Posterior cingulate gyrus (tissue), 11 donors: Measurements from ENCODE around the gene ERC1.
"Not testable (repeated sequence)": the region's sequence is repeated elsewhere in the genome, so short reads cannot be mapped to it uniquely, and the experiment has no call there.

Source experiments
- DNase-seq, 10 donors: peaks; one replicate each; pipeline versions ENCODE4 v3.0.0 to v3.0.0-alpha.2; 2020 to 2021; ENCODE audit warnings: mixed read lengths in 3 of 10
- intact Hi-C: fragments of 100-400 bp; cut with DNase I; formaldehyde crosslinking; loops from one replicate; pipeline ENCODE4 v1.15.1; 2023

The ERC1 gene

DNA sequence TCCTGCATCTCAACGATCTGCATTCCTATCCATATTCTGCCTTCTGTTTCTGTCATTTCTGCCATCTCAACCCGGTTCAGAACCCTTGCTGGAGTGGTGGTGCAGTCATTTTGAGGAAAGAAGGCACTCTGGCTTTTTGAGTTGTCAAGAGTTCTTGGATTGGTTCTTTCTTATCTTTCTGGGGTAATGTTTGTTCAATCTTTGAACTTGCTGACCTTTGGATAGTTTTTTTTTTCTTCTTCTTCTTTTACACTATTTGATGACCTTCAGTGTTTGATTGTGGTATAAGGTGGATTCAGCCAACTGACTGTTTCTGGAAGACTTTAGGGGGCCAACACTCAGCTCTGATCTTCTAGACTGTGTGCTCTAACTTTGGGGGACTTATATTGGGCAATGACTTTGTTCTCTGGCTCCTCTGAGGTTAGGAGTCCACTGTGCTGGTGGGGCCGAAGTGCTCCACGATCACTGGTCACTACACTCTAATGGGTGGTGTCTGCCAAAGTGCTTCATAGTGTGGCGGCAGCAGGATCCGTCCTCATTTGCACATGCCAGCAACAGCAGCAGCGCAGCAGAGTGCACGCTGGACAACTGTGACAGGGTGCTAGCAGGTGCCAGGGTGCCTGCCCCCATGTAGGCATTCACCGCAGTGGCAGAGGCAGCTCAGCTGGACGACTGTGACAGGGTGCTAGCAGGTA, 347.6 kb downstream of the ERC1 start:
- intact Hi-C loops, result no loop called here
- peak in 2 of 10 donors; percentile 46 to 60 for DNase-seq

DNA sequence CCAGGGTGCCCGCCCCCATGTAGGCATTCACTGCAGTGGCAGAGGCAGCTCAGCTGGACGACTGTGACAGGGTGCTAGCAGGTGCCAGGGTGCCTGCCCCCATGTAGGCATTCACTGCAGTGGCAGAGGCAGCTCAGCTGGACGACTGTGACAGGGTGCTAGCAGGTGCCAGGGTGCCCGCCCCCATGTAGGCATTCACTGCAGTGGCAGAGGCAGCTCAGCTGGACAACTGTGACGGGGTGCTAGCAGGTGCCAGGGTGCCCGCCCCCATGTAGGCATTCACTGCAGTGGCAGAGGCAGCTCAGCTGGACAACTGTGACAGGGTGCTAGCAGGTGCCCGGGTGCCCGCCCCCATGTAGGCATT, 348.1 kb downstream of the ERC1 start:
- intact Hi-C loops, DNase-seq: not testable (repeated sequence)

DNA sequence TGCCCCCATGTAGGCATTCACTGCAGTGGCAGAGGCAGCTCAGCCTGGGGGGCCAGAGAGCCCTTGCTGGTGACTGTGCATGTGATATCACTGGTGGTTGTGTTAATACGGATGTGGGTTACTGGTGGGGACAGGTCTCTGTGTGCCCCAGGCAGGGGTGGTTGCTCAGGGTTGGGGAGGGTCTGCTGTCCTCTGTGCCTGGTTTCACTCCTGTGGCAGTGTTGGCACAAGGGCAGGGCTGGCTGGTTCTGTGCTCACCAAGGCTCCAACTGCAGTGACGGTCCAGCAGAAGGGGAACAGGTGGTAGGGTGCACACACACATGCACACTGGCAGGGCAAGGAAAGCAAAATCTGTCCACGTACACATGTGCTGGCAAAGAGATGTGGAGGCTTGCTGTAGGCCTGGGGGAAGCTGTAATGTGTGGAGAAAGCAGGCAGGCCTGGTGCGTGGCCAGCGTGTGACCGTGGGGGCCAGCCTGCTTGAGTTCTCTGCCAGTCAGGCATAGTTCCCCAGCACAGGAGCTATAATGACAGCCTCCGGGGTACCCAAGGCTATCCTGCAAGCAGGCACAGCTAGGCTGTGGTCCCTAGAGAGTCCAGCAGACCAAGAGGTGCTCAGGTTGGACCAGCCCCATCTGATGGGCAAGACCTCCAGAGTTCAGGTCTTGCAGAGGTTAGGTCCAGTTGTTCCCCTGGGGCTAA, 348.7 kb downstream of the ERC1 start:
- intact Hi-C loops, result no loop called here

DNA sequence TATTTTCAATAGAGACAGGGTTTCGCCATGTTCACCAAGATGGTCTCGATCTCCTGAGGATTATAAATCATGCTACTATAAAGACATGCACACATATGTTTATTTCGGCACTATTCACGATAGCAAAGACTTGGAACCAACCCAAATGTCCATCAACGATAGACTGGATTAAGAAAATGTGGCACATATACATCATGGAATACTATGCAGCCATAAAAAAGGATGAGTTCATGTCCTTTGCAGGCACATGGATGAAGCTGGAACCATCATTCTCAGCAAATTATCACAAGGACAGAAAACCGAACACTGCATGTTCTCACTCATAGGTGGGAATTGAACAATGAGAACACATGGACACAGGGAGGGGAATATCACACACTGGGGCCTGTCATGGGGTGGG, 350.2 kb downstream of the ERC1 start:
- intact Hi-C loops, DNase-seq: not testable (repeated sequence)

More for the DNA sequence above, 348.7 kb downstream of the ERC1 start:
- DNase-seq, result peak in 2 of 10 donors; percentile 59 to 65

GRCh38 chr12:1343422-1343821, 352.4 kb downstream of the ERC1 start:
- intact Hi-C loops, result no loop called here
- no peak for DNase-seq

GRCh38 chr12:1344245-1344644, 353.2 kb downstream of the ERC1 start:
- DNase-seq, result no peak
- intact Hi-C loops, result no loop called here

GRCh38 chr12:1346126-1346525, 355.1 kb downstream of the ERC1 start:
- DNase-seq, result no peak
- intact Hi-C loops, result no loop called here

DNA sequence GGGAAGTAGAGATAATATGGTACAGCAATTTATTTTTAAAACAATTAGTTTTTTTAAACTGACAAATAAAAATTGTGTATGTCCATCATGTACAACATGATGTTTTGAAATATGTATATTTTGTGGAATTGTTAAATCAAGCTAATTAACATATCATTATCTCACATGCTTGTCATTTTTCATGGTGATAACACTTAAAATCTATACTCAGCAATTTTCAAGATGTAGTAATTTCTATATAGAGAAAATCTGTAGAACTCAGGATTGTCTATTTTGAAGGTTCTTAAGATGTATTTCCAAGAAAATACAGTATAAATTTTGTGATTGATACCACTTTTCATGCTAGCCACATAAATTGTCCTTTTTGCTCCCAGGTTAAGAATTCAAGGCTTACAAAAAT, 356.3 kb downstream of the ERC1 start:
- intact Hi-C loops, result no loop called here
- DNase-seq, result no peak

GRCh38 chr12:1348606-1349005, 357.6 kb downstream of the ERC1 start:
- intact Hi-C loops, result no loop called here
- DNase-seq, result no peak

DNA sequence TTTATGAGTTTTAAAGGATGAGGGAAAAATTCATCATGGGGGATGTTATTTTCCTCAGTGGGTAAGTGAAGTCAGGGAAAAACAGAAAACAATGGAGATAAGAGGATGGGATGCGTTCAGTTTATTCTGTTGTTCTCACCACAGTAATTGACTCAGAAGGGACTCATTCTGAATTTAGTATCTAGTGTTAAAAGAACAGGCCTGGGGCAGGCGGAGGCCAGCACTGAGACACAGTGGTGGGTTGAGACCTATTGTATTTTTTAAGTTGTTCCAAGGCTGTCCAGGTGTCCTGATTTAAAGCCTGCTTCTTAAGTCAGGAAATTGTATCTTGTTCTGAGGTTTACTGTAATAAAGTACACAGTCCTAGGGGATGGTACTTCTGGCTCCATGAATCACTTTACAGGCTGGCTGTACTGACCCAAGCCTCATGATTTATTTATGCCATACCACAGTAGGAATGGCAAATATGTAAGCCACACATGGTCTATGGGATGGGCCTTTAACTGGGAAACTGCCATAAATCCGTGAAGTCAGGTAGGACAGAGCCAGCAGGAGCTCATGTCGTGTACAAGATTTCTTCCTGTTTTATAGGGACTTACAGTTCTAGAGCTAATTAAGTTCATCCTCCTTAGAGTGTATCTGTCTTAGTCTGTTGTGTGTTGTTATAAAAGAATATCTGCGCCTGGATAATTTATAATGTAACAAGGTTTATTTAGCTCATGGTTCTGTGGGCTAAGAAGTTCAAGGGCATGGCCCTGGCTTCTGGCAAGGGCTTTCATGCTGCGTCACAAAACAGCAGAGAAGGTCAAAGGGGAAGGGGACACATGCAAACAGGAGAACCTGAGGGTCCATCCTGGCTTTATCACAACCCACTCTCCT, 359.3 kb downstream of the ERC1 start:
- intact Hi-C loops, result no loop called here
- no peak for DNase-seq

DNA sequence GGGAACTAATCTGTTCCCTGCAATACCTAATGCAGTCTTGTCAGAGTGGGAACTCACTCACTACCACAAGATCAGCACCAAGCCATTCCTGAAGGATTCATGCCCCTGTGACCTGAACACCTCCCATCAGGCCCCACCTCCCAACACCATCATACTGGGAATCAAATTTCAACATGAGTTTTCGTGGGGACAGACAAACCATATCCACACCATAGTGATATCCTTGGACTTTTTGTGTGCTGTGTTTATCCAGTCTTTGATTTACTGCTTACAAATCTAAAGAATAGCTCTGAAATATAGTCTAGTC, 359.9 kb downstream of the ERC1 start:
- DNase-seq, result no peak
- intact Hi-C loops, result no loop called here

DNA sequence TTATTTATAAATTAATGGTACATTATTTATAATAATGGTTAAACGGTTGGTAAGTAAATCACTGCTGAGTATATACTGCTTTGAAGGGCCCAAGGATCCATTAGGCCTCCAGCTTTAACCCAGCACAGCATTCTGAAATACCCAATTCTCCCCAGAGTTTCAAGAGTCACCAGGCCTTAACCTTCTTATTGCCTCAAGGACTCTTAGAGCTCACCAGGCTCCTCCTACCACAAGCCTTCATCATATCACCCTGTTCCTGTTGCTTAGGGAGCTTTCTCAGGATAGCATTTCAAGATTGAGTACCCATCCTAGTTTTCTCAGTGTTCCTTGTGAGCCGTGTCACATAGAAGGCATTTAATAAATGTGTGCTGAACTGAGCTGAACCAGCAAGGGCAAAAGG, 360.9 kb downstream of the ERC1 start:
- intact Hi-C loops, result no loop called here
- DNase-seq, result no peak

DNA sequence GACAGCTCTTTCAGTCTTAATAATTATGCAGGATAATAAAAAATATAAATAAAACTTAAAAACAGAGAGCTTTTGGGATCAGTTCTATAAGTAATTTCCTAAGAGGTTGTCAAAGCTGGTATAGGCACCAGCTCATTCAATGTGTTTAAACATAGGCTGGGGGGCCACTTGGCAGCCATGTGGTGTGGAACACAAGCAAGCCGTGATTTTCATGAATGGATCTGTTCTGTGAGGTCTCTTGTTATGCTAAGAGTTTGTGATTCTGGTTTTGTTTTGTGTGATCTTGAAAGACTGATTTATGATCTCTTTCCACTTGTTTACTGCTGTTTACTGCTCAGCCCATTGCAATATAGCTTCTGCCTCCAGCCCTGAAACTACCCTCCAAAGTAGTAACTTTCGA, 362.4 kb downstream of the ERC1 start:
- DNase-seq, result no peak
- intact Hi-C loops, result no loop called here

DNA sequence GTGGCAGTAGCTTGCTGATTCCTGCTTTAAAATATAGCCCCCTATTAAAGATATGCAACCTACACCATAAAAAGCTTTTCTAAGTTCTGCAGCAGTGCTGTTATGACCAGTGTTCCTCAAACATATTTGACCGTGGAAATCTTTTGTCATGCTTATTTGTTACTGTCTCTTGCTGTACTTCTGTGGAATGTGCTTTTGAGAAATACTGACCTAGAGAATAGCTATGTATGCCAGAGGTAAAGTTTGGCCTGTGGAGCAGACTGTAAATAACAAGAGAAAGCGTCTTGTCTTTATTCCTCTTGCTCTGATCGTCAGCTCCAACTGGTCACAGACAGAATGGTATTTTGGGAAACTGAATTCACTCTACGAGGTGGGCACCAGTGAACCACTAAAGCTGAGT, 364.4 kb downstream of the ERC1 start:
- no peak for DNase-seq
- intact Hi-C loops, result no loop called here

- DNase-seq, result peak in 1 of 10 donors; percentile 60
- intact Hi-C loops, result not testable (repeated sequence)
Observed at GRCh38 chr12:1355871-1356270, 364.8 kb downstream of the ERC1 start.

DNA sequence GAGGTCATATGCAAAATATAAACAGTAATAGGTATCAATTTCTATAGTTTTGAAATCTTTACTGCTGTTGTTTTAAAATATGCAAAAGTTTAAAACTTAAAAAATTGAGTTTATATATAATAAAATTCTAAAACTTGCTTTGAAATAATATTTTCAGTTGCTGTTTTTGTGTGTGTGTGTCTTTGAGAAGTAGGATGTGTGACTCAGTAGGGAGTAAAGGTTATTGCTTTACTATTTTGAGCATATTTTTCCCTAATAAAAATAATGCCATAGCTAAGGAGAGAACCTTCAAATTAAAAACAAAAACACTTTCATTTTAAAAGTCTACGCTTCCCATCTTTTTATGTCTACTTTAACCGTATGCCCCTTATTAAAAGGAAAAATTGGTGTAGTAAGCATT, 365.3 kb downstream of the ERC1 start:
- no peak for DNase-seq
- intact Hi-C loops, result no loop called here

DNA sequence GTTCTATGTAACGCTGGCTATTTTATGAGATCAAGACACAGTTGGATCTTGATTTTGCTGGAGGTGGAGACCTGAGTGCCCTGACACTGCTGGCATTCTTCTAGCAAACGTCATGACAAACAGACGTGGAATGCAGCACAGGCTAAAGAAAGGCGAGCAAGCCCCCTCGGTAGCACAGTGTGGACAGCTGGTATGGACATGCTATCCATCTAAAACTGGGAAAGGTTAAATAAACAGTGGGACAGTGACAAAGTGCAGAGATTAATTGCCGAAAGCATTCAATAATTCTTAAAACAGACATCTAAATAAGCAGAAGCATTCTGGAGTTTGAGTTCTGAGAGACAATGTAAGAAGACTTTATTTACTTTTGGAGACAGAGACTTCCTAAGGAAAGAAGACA, 366.1 kb downstream of the ERC1 start:
- DNase-seq, result no peak
- intact Hi-C loops, result no loop called here

DNA sequence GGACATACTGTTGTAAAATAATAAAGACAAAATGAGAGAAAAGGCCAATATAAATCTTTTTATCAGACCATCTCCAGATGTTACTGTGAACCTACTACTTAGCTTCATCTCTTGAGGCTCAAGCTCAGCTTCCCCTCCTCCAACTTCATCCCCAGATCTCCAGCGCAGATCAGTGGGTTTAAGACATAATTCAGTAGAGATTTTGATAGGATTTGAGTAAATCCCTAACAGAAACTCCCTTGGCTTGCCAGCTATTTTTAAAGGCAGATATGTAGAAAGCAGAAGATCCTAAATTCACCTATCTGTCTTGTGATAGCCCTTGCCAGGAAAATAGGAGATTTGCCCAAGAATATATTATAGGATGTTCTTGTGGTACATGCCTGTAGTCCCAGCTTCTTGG, 366.7 kb downstream of the ERC1 start:
- DNase-seq, result no peak
- intact Hi-C loops, result no loop called here

- intact Hi-C loops, result no loop called here
- no peak for DNase-seq
Observed at GRCh38 chr12:1360441-1361210, 369.6 kb downstream of the ERC1 start.

DNA sequence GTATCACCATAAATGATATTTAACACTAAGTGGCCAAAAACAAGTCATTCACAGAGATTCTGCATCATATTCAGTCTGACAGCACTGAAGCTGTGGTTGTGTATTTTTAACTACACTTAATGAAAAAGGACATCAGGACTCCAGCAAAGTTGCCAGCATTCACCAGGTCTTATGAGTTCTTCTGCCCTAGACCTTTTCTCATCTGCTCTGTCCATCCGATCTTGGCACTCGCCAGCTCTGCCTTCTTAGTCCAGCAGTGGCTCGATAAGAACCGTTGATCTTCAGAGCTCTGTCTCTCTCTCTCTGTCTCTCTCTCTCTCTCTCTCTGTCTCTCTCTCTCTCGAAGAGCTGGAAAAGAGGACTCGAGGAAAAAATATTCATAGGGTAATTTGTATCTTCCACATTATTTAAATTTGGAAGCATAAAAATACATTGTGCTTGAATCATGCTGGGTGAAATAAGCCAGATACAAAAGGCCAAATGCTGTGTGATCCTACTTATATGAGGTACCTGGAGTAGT, 371.2 kb downstream of the ERC1 start:
- intact Hi-C loops, result no loop called here
- no peak for DNase-seq

DNA sequence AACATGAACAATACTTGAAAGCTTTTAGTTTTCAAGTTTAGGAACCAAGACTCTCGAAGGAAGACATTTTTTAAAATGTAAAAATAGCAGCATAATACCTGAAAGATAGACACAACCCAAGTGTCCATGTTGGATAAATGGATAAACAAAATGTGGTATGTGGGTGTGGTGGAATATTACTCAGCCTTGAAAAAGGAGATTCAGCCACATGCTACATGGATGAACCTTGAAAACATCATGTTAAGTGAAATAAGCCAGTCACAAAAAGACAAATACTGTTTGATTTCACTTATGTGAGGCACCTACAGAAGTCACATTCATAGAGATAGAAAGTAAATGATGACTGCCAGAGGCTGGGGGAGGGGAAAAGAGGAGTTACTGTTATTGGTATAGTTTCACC, 374.7 kb downstream of the ERC1 start:
- no peak for DNase-seq
- intact Hi-C loops, result no loop called here
